GM21619 (cell line): Measurements from ENCODE around the gene CARD10.
"Not testable (repeated sequence)": the region's sequence is repeated elsewhere in the genome, so short reads cannot be mapped to it uniquely, and the experiment has no call there.

ENCODE experiments used
- ATAC-seq: cut with Tn5 transposase; IDR thresholded peaks from one replicate; pipeline ENCODE4 v1.9.1; 2021; ENCODE audit not compliant: unreplicated experiment

The CARD10 gene

GRCh38 chr22:37470087-37470445 lies 49.1 kb downstream of the CARD10 start:
- ATAC-seq, result no peak

- ATAC-seq, result no peak
These were observed 49.7 kb downstream of the CARD10 start for GRCh38 chr22:37469416-37470086.

- not testable (repeated sequence) for ATAC-seq
These were observed 51.0 kb downstream of the CARD10 start for GRCh38 chr22:37468201-37468695.

GRCh38 chr22:37467391-37467955 lies 51.7 kb downstream of the CARD10 start:
- no peak for ATAC-seq

GRCh38 chr22:37464181-37464580 lies 55.0 kb downstream of the CARD10 start:
- no peak for ATAC-seq

- no peak for ATAC-seq
These were observed 56.2 kb downstream of the CARD10 start for GRCh38 chr22:37462983-37463382.

- ATAC-seq, result no peak
These were observed 56.8 kb downstream of the CARD10 start for GRCh38 chr22:37462436-37462835.

GRCh38 chr22:37461961-37462360 lies 57.3 kb downstream of the CARD10 start:
- ATAC-seq, result no peak

GRCh38 chr22:37460684-37461083 lies 58.5 kb downstream of the CARD10 start:
- no peak for ATAC-seq

- ATAC-seq, result no peak
These were observed 60.0 kb downstream of the CARD10 start for GRCh38 chr22:37459206-37459605.

- ATAC-seq, result no peak
These were observed 61.9 kb downstream of the CARD10 start for GRCh38 chr22:37457093-37457893.

- ATAC-seq, result no peak
These were observed 62.9 kb downstream of the CARD10 start for GRCh38 chr22:37456346-37456745.

- ATAC-seq, result no peak
These were observed 63.3 kb downstream of the CARD10 start for GRCh38 chr22:37455896-37456295.

- ATAC-seq, result no peak
These were observed 64.1 kb downstream of the CARD10 start for GRCh38 chr22:37454857-37455686.

- ATAC-seq, result no peak
These were observed 65.5 kb downstream of the CARD10 start for GRCh38 chr22:37453696-37454095.

GRCh38 chr22:37451218-37451617 lies 68.0 kb downstream of the CARD10 start:
- no peak for ATAC-seq

GRCh38 chr22:37449331-37450001 lies 69.7 kb downstream of the CARD10 start:
- ATAC-seq, result no peak

GRCh38 chr22:37448516-37449127 lies 70.6 kb downstream of the CARD10 start:
- no peak for ATAC-seq

- no peak for ATAC-seq
These were observed 73.7 kb downstream of the CARD10 start for GRCh38 chr22:37445501-37445900.

- ATAC-seq, result no peak
These were observed 75.2 kb downstream of the CARD10 start for GRCh38 chr22:37443977-37444376.
